ENCODE measurements around the gene TSFM.

The TSFM gene

GRCh38 chr12:57782608-57783465, at the start of gene TSFM:
TSS of gene TSFM (plus strand) at chr12:57782787. CDS start at chr12:57782802, 15 bp downstream.
- TF ChIP-seq, protein P1, sequence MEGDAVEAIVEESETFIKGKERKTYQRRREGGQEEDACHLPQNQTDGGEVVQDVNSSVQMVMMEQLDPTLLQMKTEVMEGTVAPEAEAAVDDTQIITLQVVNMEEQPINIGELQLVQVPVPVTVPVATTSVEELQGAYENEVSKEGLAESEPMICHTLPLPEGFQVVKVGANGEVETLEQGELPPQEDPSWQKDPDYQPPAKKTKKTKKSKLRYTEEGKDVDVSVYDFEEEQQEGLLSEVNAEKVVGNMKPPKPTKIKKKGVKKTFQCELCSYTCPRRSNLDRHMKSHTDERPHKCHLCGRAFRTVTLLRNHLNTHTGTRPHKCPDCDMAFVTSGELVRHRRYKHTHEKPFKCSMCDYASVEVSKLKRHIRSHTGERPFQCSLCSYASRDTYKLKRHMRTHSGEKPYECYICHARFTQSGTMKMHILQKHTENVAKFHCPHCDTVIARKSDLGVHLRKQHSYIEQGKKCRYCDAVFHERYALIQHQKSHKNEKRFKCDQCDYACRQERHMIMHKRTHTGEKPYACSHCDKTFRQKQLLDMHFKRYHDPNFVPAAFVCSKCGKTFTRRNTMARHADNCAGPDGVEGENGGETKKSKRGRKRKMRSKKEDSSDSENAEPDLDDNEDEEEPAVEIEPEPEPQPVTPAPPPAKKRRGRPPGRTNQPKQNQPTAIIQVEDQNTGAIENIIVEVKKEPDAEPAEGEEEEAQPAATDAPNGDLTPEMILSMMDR (conservative IDR thresholded peaks at IDR 0.05; ENCODE audit: control insufficient read depth, insufficient read depth, low read depth, low read length): peak; percentile 82

GRCh38 chr12:57733928-57734327, 48.7 kb upstream of the TSFM start:
- TF ChIP-seq, protein P1 (conservative IDR thresholded peaks at IDR 0.05; ENCODE audit: control insufficient read depth, insufficient read depth, low read depth, low read length): no peak
- H3K4me3 ChIP-seq (ENCODE audit: control insufficient read depth, low read depth, low read length): no peak overlapping the region
- DNase-seq (ENCODE audit: low read depth): no peak

More at GRCh38 chr12:57782608-57783465, at the start of gene TSFM:
- peak within 1 kb of the TSS; percentile 100 for H3K4me3 ChIP-seq (ENCODE audit: control insufficient read depth, low read depth, low read length)
- DNase-seq (ENCODE audit: low read depth): peak; percentile 93

DNA sequence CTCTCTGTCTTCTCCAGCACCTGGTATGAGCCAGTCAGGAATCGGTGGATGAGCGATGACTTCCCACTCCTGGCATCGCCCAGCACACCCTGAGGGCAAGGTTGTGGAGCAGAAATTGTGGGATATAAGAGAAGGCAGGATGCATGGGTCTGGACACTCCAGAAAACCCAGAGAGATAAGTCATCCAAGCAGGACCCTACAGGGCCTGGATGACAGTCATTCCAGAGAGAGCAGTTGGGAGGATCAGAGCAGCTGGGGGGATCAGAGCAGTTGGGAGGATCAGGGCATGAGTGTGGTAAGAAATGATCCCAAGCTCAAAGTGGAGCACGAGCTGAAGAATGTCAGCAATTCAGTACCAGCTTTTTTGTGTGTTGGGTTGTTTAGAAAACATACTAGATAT, 48.0 kb upstream of the TSFM start:
- H3K4me3 ChIP-seq (ENCODE audit: control insufficient read depth, low read depth, low read length): no peak overlapping the region
- no peak for DNase-seq (ENCODE audit: low read depth)
- TF ChIP-seq, protein P1 (conservative IDR thresholded peaks at IDR 0.05; ENCODE audit: control insufficient read depth, insufficient read depth, low read depth, low read length): no peak

DNA sequence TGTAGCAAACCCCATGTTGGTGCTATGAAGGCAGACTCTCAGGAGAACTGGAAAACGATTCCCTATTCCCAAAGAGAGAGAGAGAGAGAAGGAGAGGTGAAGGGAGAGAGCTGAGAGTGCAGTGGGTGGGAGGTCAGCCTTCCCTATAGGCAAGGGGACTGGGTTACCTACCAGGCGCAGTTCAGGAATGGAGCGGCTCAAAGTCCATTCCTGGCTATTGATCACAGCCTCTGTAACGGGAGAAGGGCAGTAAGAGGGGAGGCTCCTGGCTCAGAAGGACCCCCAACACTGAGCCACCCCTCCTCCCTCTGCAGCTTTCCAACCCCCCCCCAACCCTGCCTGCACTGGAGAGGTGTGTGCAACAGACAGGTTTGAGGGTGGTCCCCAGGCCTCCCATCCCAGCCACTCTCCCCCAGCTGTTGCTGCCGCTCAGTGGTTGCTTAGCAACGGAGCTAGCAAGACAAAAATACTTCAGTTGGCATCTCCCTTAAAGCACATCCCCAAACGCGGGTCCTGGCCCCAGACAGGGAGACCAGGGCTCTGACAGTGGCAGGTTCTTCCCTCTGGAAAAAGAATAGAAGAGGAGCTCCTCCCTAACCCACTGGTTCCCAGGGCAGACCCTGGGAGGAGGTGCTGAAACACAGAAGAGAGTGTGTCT, 47.3 kb upstream of the TSFM start:
- no peak overlapping the region for H3K4me3 ChIP-seq (ENCODE audit: control insufficient read depth, low read depth, low read length)
- TF ChIP-seq, protein P1 (conservative IDR thresholded peaks at IDR 0.05; ENCODE audit: control insufficient read depth, insufficient read depth, low read depth, low read length): no peak

GRCh38 chr12:57735952-57736740, 46.4 kb upstream of the TSFM start:
- DNase-seq (ENCODE audit: low read depth): peak; percentile 34
- peak overlapping the region; percentile 26 for H3K4me3 ChIP-seq (ENCODE audit: control insufficient read depth, low read depth, low read length)
- TF ChIP-seq, protein P1 (conservative IDR thresholded peaks at IDR 0.05; ENCODE audit: control insufficient read depth, insufficient read depth, low read depth, low read length): peak; percentile 25

More for the DNA sequence above, 47.3 kb upstream of the TSFM start:
- DNase-seq (ENCODE audit: low read depth): no peak

- no peak for DNase-seq (ENCODE audit: low read depth)
Observed at GRCh38 chr12:57736741-57737466, 45.7 kb upstream of the TSFM start.

More at GRCh38 chr12:57736741-57737466, 45.7 kb upstream of the TSFM start:
- no peak overlapping the region for H3K4me3 ChIP-seq (ENCODE audit: control insufficient read depth, low read depth, low read length)
- TF ChIP-seq, protein P1 (conservative IDR thresholded peaks at IDR 0.05; ENCODE audit: control insufficient read depth, insufficient read depth, low read depth, low read length): no peak

All from fibroblast of mammary gland (primary cell).